ENCODE data around the gene UBE3A. TPM values are rescaled to one million over a fixed set of nuclear protein-coding genes. Genes with fewer than 3 reads are reported as not detected.
"Not testable (repeated sequence)": the region's sequence is repeated elsewhere in the genome, so short reads cannot be mapped to it uniquely, and the experiment has no call there.

UBE3A gene
- total RNA-seq, 2 experiments from 2014 or later, result 124 to 126 TPM

- Histone ChIP-seq H3K27ac (ENCODE audit: low read depth in 1 of 2, low read length in 2 of 2) (no peak overlapping the region), H3K4me1 (ENCODE audit: insufficient read depth, low read length) (no peaks in the 10 kb centered on the region), H3K27me3 (ENCODE audit: control insufficient read depth in 1 of 2, insufficient read depth in 2 of 2, low read length in 2 of 2) (no peaks in the 10 kb centered on the region), H3K36me3 (ENCODE audit: insufficient read depth, low read length) (no peaks in the 10 kb centered on the region), H3K9me3 (ENCODE audit: control insufficient read depth in 1 of 2, insufficient read depth in 1 of 2, low read length in 2 of 2) (peaks cover 0 to 10% of the 10 kb centered on the region in 2 experiments), H3K4me3 (ENCODE audit: low read length) (no peak overlapping the region)
- DNase-seq (no peak), ATAC-seq (ENCODE audit: poor library complexity) (no peak)
- ChIA-PET CTCF (no interaction called here), POLR2A (no interaction called here)
- Mint-ChIP-seq H3K4me1 (ENCODE audit: low read depth) (no peaks in the 10 kb centered on the region), H3K27me3 (peaks cover 8% of the 10 kb centered on the region), H3K9me3 (peaks cover 3% of the 10 kb centered on the region), H3K27ac (no peak overlapping the region), H3K4me3 (no peak overlapping the region), H3K36me3 (ENCODE audit: low read depth) (peaks cover 5% of the 10 kb centered on the region)
- TF ChIP-seq, protein P1, sequence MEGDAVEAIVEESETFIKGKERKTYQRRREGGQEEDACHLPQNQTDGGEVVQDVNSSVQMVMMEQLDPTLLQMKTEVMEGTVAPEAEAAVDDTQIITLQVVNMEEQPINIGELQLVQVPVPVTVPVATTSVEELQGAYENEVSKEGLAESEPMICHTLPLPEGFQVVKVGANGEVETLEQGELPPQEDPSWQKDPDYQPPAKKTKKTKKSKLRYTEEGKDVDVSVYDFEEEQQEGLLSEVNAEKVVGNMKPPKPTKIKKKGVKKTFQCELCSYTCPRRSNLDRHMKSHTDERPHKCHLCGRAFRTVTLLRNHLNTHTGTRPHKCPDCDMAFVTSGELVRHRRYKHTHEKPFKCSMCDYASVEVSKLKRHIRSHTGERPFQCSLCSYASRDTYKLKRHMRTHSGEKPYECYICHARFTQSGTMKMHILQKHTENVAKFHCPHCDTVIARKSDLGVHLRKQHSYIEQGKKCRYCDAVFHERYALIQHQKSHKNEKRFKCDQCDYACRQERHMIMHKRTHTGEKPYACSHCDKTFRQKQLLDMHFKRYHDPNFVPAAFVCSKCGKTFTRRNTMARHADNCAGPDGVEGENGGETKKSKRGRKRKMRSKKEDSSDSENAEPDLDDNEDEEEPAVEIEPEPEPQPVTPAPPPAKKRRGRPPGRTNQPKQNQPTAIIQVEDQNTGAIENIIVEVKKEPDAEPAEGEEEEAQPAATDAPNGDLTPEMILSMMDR (IDR thresholded peaks at IDR 0.05), result no peak
- intact Hi-C loops (cut with DNase I, micrococcal nuclease), result no loop called here
These were observed 15.9 kb upstream of the UBE3A start for GRCh38 chr15:25454771-25455170.

GRCh38 chr15:25453246-25453645 lies 14.4 kb upstream of the UBE3A start:
- H3K4me3 Mint-ChIP-seq; intact Hi-C loops (cut with DNase I, micrococcal nuclease); H3K9me3 Mint-ChIP-seq; H3K27ac ChIP-seq (ENCODE audit: low read depth in 1 of 2, low read length in 2 of 2); ATAC-seq (ENCODE audit: poor library complexity); H3K36me3 ChIP-seq (ENCODE audit: insufficient read depth, low read length); H3K27me3 ChIP-seq (ENCODE audit: control insufficient read depth in 1 of 2, insufficient read depth in 2 of 2, low read length in 2 of 2); H3K36me3 Mint-ChIP-seq (ENCODE audit: low read depth); H3K4me1 Mint-ChIP-seq (ENCODE audit: low read depth); H3K4me1 ChIP-seq (ENCODE audit: insufficient read depth, low read length); DNase-seq; H3K4me3 ChIP-seq (ENCODE audit: low read length); POLR2A ChIA-PET; H3K9me3 ChIP-seq (ENCODE audit: control insufficient read depth in 1 of 2, insufficient read depth in 1 of 2, low read length in 2 of 2); H3K27ac Mint-ChIP-seq: not testable (repeated sequence)
- CTCF ChIA-PET, result interaction anchor here (0.9 kb wide), 1 partner anchor 9 kb away, joined by 3 read pairs; no protein-coding TSS in a partner anchor
- H3K27me3 Mint-ChIP-seq, result peaks cover 17% of the 10 kb centered on the region

DNA sequence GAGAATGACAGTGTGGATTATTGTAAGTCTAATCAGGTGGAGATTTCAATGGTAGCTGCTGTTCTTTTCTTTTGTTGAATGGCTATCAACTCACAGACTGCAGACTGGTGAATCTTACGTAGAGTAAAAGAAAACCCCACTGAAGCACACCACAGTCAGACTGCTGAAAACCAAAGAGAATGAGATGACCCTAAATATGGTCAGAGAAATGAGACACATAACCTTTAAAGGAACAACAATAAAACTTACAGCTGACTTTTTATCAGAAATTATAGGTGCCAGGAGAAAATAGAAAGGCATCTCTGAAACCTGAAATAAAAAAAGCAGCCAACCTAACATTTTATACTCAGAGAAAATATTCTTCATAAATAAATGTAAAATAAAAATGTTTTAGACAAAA lies 12.7 kb upstream of the UBE3A start:
- H3K9me3 Mint-ChIP-seq, result peaks cover 3% of the 10 kb centered on the region
- POLR2A ChIA-PET, result no interaction called here
- CTCF ChIA-PET, result interaction anchor here (0.6 kb wide), 1 partner anchor 28 kb away, joined by 3 read pairs; no protein-coding TSS in a partner anchor

More for the DNA sequence above, 12.7 kb upstream of the UBE3A start:
- Histone ChIP-seq H3K27ac (ENCODE audit: low read depth in 1 of 2, low read length in 2 of 2) (no peak overlapping the region), H3K36me3 (ENCODE audit: insufficient read depth, low read length) (no peaks in the 10 kb centered on the region), H3K4me3 (ENCODE audit: low read length) (no peak overlapping the region), H3K27me3 (ENCODE audit: control insufficient read depth in 1 of 2, insufficient read depth in 2 of 2, low read length in 2 of 2) (peaks cover 0 to 3% of the 10 kb centered on the region in 2 experiments), H3K9me3 (ENCODE audit: control insufficient read depth in 1 of 2, insufficient read depth in 1 of 2, low read length in 2 of 2) (peaks cover 0 to 10% of the 10 kb centered on the region in 2 experiments), H3K4me1 (ENCODE audit: insufficient read depth, low read length) (no peaks in the 10 kb centered on the region)
- peaks cover 5% of the 10 kb centered on the region for H3K36me3 Mint-ChIP-seq (ENCODE audit: low read depth)
- DNase-seq (no peak), ATAC-seq (ENCODE audit: poor library complexity) (no peak)
- H3K4me1 Mint-ChIP-seq (ENCODE audit: low read depth), result no peaks in the 10 kb centered on the region
- intact Hi-C loops (cut with DNase I, micrococcal nuclease), result no loop called here
- H3K27ac Mint-ChIP-seq, result no peak overlapping the region
- H3K4me3 Mint-ChIP-seq, result no peak overlapping the region
- TF ChIP-seq, protein P1 (IDR thresholded peaks at IDR 0.05), result no peak
- peaks cover 25% of the 10 kb centered on the region for H3K27me3 Mint-ChIP-seq

All from CD4-positive, alpha-beta T cell (primary cell).